Midbrain (tissue), 1 donor: ENCODE measurements around the gene PCED1A.
"Not testable (repeated sequence)": the region's sequence is repeated elsewhere in the genome, so short reads cannot be mapped to it uniquely, and the experiment has no call there.

Experiments used
- DNase-seq: peaks from one replicate; lab custom pipeline; 2025; lab: John Stamatoyannopoulos, UW

PCED1A gene

DNA sequence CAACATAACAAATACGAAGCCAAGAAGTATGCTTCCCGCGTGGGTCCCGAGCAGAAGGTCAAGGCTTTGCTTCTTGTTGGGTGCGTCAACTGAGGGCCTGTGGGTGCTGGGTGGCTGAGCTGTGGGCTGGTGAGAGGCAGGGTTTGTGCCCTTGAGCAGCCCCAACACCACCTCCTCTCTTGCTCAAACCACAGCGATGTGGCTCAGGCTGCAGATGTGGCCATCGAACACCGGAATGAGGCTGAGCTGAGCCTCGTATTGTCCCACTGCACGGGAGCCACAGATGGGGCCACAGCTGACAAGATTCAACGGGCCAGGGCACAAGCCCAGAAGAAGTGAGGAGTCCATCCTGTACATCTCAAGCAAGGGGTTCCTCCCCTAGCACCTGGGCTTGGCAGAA is 25.8 kb upstream of the PCED1A start:
- DNase-seq, result no peak

DNA sequence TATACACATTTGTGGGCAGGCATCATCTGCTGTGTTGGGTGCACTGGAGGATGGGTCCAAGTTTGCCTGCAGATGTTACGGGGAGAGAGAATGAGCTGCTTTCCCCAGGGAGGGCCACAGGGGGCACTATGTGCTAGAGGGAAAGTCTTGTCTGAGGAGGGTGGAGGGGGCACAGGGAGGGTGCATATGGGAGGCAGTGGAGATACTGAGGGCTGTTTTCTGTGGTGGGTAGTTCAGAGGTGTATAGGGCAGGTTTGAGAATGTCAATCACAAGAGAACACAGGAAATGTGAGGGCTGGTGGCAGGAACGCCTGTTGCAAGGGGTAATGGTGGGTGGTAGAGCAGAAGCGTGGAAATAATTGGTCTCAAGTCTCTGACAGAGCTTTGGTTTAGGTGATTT is 25.2 kb upstream of the PCED1A start:
- DNase-seq, result peak; percentile 14

DNA sequence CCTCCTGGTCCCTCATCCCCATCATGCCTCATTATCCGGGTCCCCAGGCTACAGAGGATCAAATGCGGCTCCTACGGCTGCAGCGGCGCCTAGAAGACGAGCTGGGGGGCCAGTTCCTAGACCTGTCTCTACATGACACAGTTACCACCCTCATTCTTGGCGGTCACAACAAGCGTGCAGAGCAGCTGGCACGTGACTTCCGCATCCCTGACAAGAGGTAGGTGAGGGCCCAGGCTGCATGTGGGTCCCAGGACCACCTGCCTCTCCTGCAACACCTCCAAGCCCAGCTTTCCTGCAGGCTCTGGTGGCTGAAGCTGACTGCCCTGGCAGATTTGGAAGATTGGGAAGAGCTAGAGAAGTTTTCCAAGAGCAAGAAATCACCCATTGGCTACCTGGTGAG is 24.6 kb upstream of the PCED1A start:
- DNase-seq, result no peak

DNA sequence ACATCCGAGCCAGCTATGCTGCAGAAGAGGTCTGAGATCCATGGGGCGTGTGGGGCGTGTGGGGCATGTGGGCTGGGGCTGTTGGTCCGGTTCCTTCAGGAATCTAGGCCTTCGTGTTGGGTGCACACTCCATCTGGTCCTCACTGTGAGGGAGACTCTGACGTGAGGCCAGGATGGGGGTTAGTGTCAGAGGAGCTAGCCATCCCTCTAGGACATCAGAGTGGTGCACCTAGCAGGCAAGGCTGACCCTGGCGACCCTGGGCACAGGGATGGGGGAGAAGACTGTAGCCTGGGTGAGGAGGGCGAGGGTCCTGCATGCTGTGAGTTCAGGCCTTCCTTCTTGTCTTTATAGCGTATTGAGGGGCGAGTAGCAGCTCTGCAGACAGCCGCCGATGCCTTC is 24.2 kb upstream of the PCED1A start:
- no peak for DNase-seq

DNA sequence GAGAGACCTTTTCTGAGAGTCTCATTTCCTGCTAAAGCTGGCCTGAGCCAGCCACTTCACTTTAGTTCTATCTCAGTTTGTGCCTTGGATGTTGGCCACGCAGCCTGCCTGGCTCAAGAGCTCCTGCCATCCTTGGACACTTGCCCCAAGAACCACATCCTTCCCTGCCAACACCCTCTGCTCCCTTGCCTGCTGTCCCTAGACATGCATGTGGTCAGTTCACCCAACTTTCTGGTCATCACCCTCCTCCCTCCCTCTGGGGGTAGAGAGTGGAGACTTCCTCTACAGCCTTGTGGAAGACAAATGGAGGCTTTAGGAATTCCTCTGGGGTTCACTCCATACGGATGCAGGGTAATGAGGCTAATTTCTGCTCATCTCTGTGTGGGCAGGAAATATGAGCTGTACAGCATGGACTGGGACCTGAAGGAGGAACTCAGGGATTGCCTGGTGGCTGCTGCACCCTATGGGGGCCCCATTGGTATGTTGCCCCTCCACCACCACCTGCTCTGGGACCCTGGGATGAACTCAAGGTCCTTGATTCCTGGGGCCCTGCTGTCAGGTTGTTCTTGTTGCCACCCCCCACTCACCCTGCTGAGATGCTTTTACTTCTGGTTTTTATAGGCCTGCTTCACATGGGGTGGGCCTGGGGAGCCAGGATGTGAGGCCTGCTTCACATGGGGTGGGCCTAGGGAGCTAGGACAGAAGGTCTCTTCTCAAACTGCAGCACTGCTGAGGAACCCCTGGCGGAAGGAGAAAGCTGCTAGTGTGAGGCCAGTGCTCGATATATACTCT is 19.1 kb upstream of the PCED1A start:
- DNase-seq, result peak; percentile 20

DNA sequence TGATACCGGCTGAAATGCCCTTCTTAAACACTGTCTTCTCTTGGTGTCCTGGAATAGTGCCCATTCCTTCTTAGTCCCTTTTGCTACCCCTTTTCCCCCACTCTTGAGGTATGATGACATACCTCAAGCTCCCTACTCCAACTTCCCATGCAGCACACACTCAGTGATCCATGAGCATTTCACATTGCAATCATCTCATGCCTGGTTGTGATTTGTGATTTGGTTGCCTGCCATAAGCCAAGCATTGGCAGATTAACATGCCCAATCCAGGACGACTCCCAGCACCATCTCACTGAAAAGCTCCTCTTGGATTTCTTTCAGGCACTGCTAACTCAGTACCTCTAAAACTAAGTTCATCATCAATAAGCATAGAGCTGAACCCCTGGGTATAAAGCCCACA is 18.1 kb upstream of the PCED1A start:
- no peak for DNase-seq

DNA sequence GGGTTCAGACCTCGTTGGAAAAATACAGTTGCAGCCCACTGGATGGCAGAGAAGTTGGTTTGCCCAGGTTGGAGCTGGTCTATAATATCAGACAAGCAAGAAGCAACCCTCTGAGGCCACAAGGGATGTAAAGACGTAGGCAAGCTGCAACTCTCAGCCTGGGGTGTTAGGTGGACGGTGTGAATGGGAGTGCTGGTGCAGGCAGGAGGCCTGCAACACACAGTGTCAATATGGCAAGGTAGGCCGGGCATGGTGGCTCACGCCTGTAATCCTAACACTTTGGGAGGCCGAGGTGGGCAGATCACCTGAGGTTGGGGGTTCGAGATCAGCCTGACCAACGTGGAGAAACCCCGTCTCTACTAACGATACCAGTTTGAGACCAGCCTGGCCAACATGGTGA is 10.6 kb upstream of the PCED1A start:
- DNase-seq, result no peak

DNA sequence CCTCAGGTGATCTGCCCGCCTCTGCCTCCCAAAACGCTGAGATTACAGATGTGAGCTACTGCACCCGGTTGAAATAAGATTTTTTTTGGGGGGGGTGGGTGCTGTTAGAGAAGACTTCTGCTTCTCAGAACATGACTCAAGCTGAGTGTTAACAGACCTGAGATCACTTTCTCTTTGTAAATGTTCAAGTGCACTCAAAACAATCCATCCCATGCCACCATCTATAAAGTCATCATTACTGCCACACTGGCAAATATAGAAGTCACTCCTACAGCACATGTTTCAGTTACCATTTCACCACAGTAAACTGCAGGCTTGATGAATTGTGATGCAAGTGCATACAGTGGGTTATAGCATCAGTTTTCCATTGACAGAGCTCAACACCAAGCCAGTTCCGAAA is 9.1 kb upstream of the PCED1A start:
- DNase-seq, result no peak

DNA sequence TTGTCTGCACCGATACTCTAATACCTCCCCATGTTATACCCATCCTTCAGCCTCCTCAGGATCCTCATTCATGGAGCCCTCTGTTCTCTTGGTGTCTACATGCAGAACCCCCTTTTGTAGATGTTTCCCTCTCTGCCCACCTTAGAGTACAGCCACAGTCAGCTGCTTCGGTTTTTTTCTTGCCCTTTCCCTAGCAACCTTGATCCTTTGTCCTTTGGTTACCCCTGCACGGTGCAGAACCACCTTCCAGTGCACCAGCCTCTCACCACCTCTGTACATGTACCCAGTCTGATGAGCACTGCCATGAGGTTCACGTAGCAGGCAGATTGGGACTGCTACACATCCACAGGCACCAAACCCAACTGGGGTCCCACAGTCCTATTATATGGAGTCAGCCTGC is 7.3 kb upstream of the PCED1A start:
- DNase-seq, result no peak

DNA sequence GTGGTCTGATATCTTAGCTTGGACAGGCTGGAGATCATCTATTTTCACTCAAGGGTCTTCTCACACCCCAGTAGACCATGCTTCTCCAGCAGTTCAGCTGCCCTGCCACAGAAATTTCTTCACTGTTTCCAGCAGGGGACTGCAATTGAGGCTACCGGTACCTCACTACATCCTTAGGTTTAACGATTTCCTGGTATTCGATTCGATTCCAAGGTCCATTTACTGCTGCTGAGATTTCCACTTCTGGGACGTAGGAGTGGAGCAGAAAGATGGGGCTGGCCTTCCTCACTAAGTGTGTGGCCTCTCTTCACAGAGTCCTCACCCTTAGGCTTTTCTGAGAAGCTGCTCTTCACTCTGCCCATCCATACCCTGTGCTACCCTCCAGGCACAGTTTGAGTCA is 6.2 kb upstream of the PCED1A start:
- DNase-seq, result no peak

DNA sequence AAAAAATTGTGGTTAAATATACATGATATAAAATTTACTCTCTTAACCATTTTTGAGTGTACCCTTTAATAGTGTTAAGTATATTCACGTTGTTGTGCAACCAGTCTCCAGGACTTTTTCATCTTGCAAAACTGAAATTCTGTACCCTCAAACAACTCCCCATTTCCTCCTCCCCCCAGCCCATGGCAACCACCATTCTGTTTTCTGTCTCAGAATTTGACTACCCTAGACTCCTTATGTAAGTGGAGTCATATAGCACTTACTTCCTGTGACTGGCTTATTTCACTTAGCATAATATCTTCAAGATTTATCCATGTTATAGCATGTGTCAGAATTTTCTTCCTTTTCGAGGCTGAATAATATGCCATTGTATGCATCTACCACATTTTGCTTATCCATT is 5.2 kb upstream of the PCED1A start:
- DNase-seq, result no peak

DNA sequence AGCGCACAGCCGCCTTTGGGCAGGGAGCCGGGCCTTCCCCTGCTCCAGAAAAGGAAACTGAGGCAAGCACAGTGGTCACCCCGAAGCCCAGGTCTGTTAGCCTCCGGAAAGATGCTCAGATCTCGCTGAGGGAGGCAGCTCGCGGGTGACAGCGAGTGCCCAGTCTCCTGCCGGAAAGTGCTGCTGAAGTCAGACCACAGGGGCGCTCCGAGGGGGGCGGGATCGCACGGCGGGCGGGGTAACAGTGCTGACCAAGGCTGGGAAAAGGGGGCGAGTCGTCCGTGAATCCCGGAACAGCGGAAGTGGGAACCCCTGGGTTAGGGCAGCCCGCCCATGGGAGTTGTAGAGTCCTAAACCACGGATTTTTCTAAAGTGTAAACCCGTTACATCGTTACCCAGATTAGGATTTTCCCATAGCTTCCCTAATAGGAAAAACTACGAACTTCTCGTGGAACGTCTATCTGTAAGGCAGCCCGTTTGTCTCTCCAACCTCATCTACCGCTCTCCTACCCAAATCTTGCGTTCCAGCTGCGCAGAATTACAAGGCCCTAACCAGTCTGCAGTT is 594 bp upstream of the PCED1A start:
- DNase-seq, result peak; percentile 40

DNA sequence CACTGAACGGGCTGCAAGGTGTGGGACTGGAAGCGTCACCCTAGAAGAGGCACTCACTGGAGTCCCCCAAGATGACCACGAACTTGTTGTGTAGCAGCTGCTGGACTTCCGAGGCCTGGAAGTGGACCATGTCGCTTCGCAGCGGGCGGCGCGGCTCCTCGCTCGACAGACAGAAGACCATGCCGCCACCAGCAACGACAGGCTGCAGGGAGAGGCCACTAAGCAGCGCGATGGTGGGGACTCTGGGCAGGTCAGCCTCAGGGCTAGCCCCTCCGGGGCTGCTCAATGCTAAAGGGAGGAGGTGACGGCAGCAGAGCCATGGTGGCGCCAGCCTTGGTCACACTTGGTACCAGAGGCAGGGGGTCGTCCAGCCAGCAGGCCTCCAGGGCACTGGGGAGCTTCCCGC is 720 bp downstream of the PCED1A start:
- no peak for DNase-seq

DNA sequence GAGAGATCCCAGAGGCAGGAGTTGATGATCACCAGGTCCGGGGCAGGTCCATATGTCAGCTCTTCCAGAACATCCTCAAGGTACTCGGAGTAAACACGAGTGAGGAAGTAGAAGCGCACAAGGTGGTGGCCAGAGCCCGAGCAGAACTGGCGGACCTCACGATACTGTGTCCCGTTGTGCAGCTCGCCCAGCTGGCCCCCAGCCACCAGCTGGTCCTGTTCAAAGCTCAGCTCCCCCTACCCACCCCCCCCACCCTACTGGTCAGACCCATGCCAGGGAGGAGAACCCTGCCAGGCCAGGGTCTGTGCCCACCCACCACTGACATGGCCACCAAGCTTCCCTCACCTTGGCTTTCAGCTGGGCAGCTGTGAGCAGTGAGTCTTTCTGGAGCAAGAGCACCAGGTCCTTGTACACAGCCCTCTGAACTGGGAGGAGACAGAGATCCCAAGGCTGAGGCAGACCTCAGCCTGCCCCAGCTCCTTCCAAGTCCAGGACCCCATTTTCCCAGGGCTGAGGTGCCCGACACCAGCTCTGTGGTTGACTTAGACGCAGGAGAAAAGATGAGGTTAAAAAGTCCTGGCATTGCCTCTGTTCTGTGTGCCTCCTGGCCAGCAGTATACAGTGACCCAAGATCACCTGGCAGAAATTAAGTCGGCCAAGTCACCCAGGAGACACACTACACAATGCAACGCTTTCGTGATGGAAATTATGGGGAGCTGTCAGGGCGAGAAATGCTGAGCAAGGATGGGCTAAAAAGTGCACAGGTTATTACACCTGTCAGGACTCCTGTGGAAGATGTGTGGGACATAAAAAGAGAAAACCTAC is 1.4 kb downstream of the PCED1A start:
- DNase-seq, result no peak

DNA sequence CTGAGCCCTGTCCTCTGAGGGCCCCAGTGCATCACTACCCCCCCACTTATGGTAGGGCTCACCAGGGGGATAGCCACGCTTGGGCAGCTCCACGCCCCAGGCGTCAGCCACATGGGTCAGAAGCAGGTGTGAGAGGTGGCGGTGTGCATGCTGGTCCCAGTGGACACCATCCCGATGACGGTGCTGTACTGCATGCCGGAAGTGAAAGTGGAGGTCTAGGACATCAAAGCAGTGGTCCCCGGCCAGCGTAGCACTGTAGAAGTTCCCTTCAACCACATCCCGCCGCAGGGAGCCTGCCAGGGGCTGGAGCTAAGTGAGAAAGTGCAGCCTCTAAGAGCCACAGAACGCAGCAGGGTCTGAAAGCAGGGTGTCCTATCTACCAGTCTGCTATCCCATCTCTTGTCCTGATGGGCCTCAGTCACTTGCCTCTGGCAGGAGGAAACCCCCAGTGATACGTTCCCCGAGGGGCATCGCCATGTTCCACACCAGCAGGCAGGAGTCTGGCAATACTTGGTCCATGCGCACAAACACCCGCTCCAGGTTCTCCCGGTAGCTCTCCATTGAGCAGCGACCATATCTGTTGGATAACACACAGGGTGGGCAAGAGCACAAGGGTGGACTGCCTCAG is 2.2 kb downstream of the PCED1A start:
- no peak for DNase-seq

DNA sequence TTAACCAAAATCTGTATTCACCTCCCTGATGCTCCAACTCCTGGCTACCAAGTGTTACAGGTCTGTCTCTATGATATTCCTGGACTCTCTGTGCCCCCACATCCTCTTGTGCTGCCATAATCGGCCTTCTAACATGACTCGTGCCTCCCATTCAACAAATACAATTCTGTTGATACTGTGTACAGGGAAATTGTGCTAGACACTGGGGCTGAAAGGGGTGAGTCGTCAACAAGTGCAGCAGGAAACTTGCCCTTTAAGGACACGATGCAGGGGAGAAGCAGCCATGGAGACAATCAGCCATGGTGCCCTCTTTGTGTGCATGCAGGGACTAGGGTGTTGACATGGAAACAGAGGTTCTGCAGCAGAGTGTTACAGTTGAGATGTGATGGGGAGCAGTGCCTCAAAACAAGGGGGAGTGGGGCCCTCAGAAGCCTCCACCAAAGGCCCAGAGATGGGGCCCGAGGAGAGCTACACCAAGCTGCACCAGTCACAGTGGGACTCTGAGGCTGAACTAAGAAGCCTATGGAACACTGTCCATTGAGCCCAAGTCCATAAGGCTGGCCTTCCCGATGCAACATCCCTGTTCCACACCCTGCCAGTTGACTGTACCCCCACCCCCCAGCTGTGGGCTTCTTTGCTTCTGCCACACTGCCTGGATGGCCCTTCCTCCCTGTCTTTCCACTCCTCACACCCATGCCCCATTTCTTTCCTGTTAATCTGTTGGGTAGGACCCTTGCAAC is 3.1 kb downstream of the PCED1A start:
- DNase-seq, result no peak

DNA sequence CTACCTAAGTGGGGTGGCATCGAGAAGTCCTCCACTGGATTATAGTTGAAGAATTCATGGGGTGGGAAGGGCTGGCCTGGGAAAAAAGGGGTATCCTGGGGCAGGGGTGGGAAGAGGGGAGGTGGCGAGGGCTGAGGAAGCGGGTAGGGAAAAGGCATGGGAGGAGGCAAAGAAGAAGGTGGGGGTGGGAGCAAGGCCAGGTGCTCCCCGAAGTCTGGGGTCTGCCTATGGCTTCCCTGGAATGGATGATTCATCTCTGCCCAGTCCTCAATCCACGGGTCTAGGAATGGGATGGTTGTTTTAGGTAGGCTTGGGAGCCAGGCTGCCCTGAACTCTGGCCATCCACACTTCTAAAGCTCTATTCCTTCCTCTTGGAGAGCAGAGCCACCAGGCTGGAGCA is 4.4 kb downstream of the PCED1A start:
- DNase-seq, result no peak

DNA sequence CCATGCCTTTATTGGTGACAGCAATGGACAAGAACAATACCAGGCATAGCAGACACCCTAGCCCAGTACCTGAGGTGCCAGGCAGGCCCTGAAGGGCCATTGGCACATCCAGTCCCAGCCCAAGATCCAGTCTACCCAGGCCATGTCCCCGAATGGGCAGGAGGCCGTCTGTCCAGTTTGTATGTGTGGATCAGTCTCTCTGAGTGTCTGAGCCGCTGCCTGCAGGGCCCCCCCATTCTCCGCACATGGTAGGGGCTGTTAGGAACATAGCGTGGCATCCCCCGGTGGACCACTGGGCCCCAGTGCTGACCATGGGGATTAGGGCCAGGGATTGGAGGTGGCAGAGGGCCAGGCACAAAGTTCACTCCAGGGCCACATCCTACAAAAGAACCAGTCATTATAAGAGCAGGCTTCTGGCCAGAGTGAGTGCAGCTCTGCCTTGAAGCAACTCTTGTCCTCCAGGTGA is 5.1 kb downstream of the PCED1A start:
- no peak for DNase-seq

DNA sequence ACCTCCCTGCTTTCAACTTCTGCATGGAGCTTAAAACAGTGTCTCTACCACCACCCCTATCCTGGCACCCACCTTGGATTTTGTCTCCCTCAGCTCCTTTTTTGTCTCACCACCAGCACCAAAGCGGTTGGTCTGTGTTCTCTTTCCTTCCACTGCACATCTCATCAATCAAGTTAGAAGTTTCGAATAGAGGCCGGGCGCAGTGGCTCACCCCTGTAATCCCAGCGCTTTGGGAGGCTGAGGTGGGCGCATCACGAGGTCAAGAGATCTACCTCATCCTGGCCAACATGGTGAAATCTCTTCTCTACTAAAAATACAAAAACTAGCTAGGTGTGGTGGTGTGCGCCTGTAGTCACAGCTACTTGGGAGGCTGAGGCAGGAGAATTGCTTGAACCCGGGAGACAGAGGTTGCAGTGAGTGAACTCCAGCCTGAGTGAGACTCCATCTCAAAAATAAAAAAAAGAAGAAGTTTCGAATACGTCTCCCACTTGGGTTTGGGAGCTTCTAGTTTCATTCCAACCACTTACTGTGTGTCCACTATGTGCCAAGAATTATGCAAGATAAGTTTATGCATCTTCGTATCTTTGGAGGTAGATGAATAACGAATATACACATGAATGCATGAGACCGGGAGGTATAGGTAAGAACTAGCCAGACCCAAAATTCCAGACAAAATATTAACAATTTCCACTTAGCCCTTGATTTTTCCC is 5.9 kb downstream of the PCED1A start:
- no peak for DNase-seq

DNA sequence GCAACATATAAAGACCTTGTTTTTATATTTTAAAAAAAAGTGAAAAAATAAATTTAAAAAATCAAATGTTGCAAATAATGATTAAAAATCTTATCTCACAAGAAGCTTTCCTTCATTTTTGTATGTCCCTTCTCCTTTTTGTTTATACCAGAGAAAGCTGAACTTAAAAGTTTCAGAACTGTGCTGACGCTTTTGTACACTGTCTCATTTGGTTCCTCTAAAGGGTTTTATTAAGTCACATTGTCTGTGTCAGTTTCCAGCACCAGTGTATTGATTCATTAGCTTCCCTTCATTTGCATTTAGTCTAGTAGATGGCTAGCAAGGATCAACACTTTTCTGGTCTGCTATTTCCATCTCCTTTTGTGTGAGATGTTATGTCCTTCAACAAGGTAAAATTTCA is 6.7 kb downstream of the PCED1A start:
- DNase-seq, result no peak

DNA sequence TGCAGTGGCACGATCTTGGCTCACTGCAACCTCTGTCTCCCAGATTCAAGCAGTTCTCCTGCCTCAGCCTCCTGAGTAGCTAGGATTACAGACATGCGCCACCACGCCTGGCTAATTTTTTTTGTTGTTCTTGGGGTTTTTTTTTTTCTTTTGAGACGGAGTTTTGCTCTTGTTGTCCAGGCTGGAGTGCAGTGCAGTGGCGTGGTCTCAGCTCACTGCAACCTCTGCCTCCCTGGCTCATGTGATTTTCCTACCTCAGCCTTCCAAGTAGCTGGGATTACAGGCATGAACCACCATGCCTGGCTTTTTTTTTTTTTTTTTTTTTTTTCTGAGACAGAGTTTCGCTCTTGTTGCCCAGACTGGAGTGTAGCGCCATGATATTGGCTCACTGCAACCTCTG is 9.2 kb downstream of the PCED1A start:
- DNase-seq, result not testable (repeated sequence)
